HL-60 (cell line): Measurements from ENCODE around the gene LRRC17.

ENCODE experiments used
- DNase-seq, 2 experiments: peaks; one replicate each; pipeline ENCODE4 v3.0.0-alpha.2; 2010 to 2020; ENCODE audit warnings: low read depth in 1 of 2, low spot score in 1 of 2
- H3K27ac ChIP-seq: fragments of 250-450 bp; sonication (Bioruptor Pico); replicated peaks from 2 replicates; pipeline ENCODE4 v1.5.1; 2020; ENCODE audit warnings: mild to moderate bottlenecking, moderate library complexity
- H3K27me3 ChIP-seq: fragments of 250-450 bp; sonication (Bioruptor Pico); 2 replicates; pipeline ENCODE4 v1.5.1; 2021; ENCODE audit warnings: mild to moderate bottlenecking, moderate library complexity; ENCODE audit not compliant: insufficient read depth, poor library complexity, severe bottlenecking
- H3K4me3 ChIP-seq: replicated peaks from 2 replicates; pipeline ENCODE4 v1.5.1; 2011; ENCODE audit warnings: mild to moderate bottlenecking, control low read depth, low read length; ENCODE audit not compliant: insufficient read depth
- CTCF ChIP-seq: IDR thresholded peaks from one replicate; pipeline ENCODE4 v1.5.1; 2011; ENCODE audit warnings: low read length, control low read depth, inconsistent platforms; ENCODE audit not compliant: insufficient read depth
- GABPA ChIP-seq: IDR thresholded peaks from 2 replicates; pipeline ENCODE4 v1.6.1; 2012; ENCODE audit warnings: low read depth
- POLR2AphosphoS5 ChIP-seq: IDR thresholded peaks from 2 replicates; pipeline ENCODE4 v1.6.1; 2012; ENCODE audit warnings: low read depth
- REST ChIP-seq: IDR thresholded peaks from 2 replicates; pipeline ENCODE4 v1.6.1; 2012; ENCODE audit warnings: low read depth; ENCODE audit not compliant: insufficient replicate concordance
- SPI1 ChIP-seq: IDR thresholded peaks from 2 replicates; pipeline ENCODE4 v1.6.1; 2012; ENCODE audit warnings: low read depth, mild to moderate bottlenecking, borderline replicate concordance

Gene LRRC17

GRCh38 chr7:102913826-102914225 is 1.0 kb downstream of the LRRC17 start:
- H3K4me3 ChIP-seq, result no peak overlapping the region
- no peak for TF ChIP-seq POLR2AphosphoS5
- no peak for TF ChIP-seq GABPA
- TF ChIP-seq REST, result no peak
- TF ChIP-seq SPI1, result no peak
- no peak for TF ChIP-seq CTCF
- no peak overlapping the region; the same call in 1 of the 2 replicates for H3K27ac ChIP-seq
- no peak for DNase-seq
- H3K27me3 ChIP-seq, result no peaks in the 10 kb centered on the region

GRCh38 chr7:102914585-102914984 is 1.8 kb downstream of the LRRC17 start:
- no peak for TF ChIP-seq SPI1
- no peak for TF ChIP-seq POLR2AphosphoS5
- TF ChIP-seq REST, result no peak
- no peak for TF ChIP-seq GABPA
- no peak for TF ChIP-seq CTCF
- no peaks in the 10 kb centered on the region for H3K27me3 ChIP-seq
- no peak overlapping the region for H3K4me3 ChIP-seq
- DNase-seq, result no peak
- H3K27ac ChIP-seq, result no peak overlapping the region

- no peaks in the 10 kb centered on the region for H3K27me3 ChIP-seq
- no peak for DNase-seq
- no peak overlapping the region for H3K4me3 ChIP-seq
- no peak for TF ChIP-seq SPI1
- TF ChIP-seq POLR2AphosphoS5, result no peak
- no peak for TF ChIP-seq CTCF
- TF ChIP-seq REST, result no peak
- no peak for TF ChIP-seq GABPA
- no peak overlapping the region for H3K27ac ChIP-seq
Measured at GRCh38 chr7:102916426-102916825, 3.6 kb downstream of the LRRC17 start.
